HepG2 (cell line): ENCODE measurements around the gene KRT15. TPM values are rescaled to one million over a fixed set of nuclear protein-coding genes. Genes with fewer than 3 reads are reported as not detected.
A peak's percentile ranks its signal among the peaks of the same experiment; 100 is the strongest.

ENCODE experiments used
- ATAC-seq: fragments of 200-7000 bp; cut with Tn5 transposase; 3 replicates; pipeline ENCODE4 v1.9.1; 2020; ENCODE audit warnings: mild to moderate bottlenecking, moderate library complexity
- BruUV-seq: library from RNA; stranded (reverse); fragments of 400-500 nt; replicated peaks from 2 replicates; lab custom pipeline; 2021; lab: Mats Ljungman, UMichigan
- CTCF ChIA-PET: fragments of 300-600 bp; formaldehyde crosslinking; extraction: SDS; loops from one replicate; lab custom pipeline; 2021; ENCODE audit warnings: low total read pairs, inconsistent platforms, low intra/inter-chr PET ratio; lab: Yijun Ruan, JAX
- POLR2A ChIA-PET: fragments of 350-600 bp; sonication (Branson Sonifier 250); formaldehyde crosslinking; loops from one replicate; lab custom pipeline; 2020; ENCODE audit warnings: antibody characterized with exemption, inconsistent platforms; lab: Yijun Ruan, JAX
- DNase-seq: peaks from one replicate; pipeline ENCODE4 v3.0.0-alpha.2; 2015; ENCODE audit warnings: low spot score
- FAIRE-seq: peaks from 3 replicates; lab custom pipeline; 2011; peaks lifted over from hg19 to GRCh38; lab: Jason Lieb, UNC
- H2AFZ ChIP-seq: one replicate; pipeline ENCODE4 v1.6.1; 2011; ENCODE audit warnings: low read length, inconsistent platforms
- H3K27ac ChIP-seq: fragments of 300-600 bp; 3 replicates; pipeline ENCODE4 v1.8.0; 2011; ENCODE audit warnings: mixed run types, mild to moderate bottlenecking, mixed read lengths, low read length, inconsistent platforms; ENCODE audit not compliant: insufficient read depth; ENCODE audit errors: extremely low read length
- H3K27me3 ChIP-seq, 2 experiments: fragments of 200-600 bp in 1 of 2; 2 replicates in 1 of 2; 3 replicates in 1 of 2; pipeline versions ENCODE4 v1.6.0 to v1.8.0; 2011; ENCODE audit warnings: low read length in 2 of 2, mild to moderate bottlenecking in 2 of 2, moderate library complexity in 2 of 2, inconsistent platforms in 1 of 2; ENCODE audit not compliant: insufficient read depth in 2 of 2, control insufficient read depth in 1 of 2
- H3K36me3 ChIP-seq, 2 experiments: fragments of 200-600 bp in 1 of 2; replicated peaks in 1 of 2; 2 replicates in 1 of 2; 3 replicates in 1 of 2; pipeline versions ENCODE4 v1.5.1 to v1.8.0; 2011; ENCODE audit warnings: low read length in 2 of 2, inconsistent platforms in 1 of 2; ENCODE audit not compliant: insufficient read depth in 2 of 2, control insufficient read depth in 1 of 2
- H3K4me1 ChIP-seq: 2 replicates; pipeline ENCODE4 v1.5.1; 2012; ENCODE audit warnings: low read length, inconsistent platforms; ENCODE audit not compliant: insufficient read depth
- H3K4me2 ChIP-seq: 2 replicates; pipeline ENCODE4 v1.6.0; 2011; ENCODE audit warnings: low read depth, low read length, inconsistent platforms
- H3K4me3 ChIP-seq, 3 experiments: fragments of 200-600 bp in 1 of 3; sonication (generic), shearing (Covaris generic) in 1 of 3; replicated peaks in 1 of 3; 2 replicates each; pipeline ENCODE4 v1.5.1; 2011 to 2016; ENCODE audit warnings: low read length in 3 of 3, inconsistent platforms in 2 of 3, low read depth in 2 of 3, mild to moderate bottlenecking in 2 of 3, control low read depth in 1 of 3, mixed read lengths in 1 of 3; ENCODE audit not compliant: insufficient read depth in 1 of 3
- H3K79me2 ChIP-seq: one replicate; pipeline ENCODE4 v1.6.1; 2011; ENCODE audit warnings: low read length, inconsistent platforms; ENCODE audit not compliant: insufficient read depth
- H3K9ac ChIP-seq: 2 replicates; pipeline ENCODE4 v1.6.0; 2011; ENCODE audit warnings: mild to moderate bottlenecking, low read depth, low read length, inconsistent platforms; ENCODE audit not compliant: insufficient read depth
- H3K9me3 ChIP-seq: 2 replicates; pipeline ENCODE4 v1.5.1; 2012; ENCODE audit warnings: mild to moderate bottlenecking, low read length
- H4K20me1 ChIP-seq: 2 replicates; pipeline ENCODE4 v1.6.0; 2011; ENCODE audit warnings: inconsistent platforms, mild to moderate bottlenecking, low read length, moderate library complexity; ENCODE audit not compliant: insufficient read depth
- HINFP ChIP-seq: sonication (generic); formaldehyde crosslinking; IDR thresholded peaks from 2 replicates; pipeline ENCODE4 v1.4.0; 2020; ENCODE audit warnings: low read depth, mild to moderate bottlenecking, missing genetic modification reagents
- THYN1 ChIP-seq: sonication (generic); formaldehyde crosslinking; IDR thresholded peaks from 2 replicates; pipeline ENCODE4 v1.8.1; 2023; ENCODE audit warnings: low read depth, mild to moderate bottlenecking, moderate library complexity, missing genetic modification reagents, borderline replicate concordance
- ZNF687 ChIP-seq: sonication (generic); formaldehyde crosslinking; IDR thresholded peaks from 2 replicates; pipeline ENCODE4 v1.5.1; 2020; ENCODE audit warnings: mild to moderate bottlenecking, missing genetic modification reagents, moderate library complexity
- WGBS: methylation state at CpG from one replicate; pipeline ENCODE4 v1.1.6; 2017; ENCODE audit warnings: low lambda C conversion rate; 5-methylcytosine and 5-hydroxymethylcytosine counted together
- in situ Hi-C: cut with HindIII; loops from 2 replicates; pipeline ENCODE4 v1.10.0; 2017; ENCODE audit warnings: low pct_unique_long_range_greater_than_20kb; ENCODE audit not compliant: extremely low pct_ligation_motif_present
- intact Hi-C: fragments of 100-400 bp; cut with micrococcal nuclease; formaldehyde crosslinking; loops from one replicate; pipeline ENCODE4 v1.10.0; 2022; ENCODE audit not compliant: unreplicated experiment
- polyA plus RNA-seq, 8 experiments: library from polyadenylated mRNA; depleted of rRNA in 3 of 8; stranded (reverse) in 7 of 8; unstranded in 1 of 8; fragments of >200 nt; fragmentation: Illumina TruSeq in 4 of 8; extraction: Trizol in 4 of 8; gene quantifications; 2 replicates each; pipeline versions ENCODE4 v1.2.1 to v1.2.3, GENCODE V29; 2011 to 2016; ENCODE audit warnings: low read depth in 4 of 8, missing spikeins in 1 of 8, mixed read lengths in 1 of 8; ENCODE audit not compliant: insufficient read depth in 1 of 8
- total RNA-seq, 5 experiments: library from RNA; depleted of rRNA; stranded (reverse); fragments of >200 nt; fragmentation: Illumina TruSeq; extraction: Trizol; gene quantifications; 2 replicates each; pipeline ENCODE4 v1.2.3, GENCODE V29; 2016; ENCODE audit warnings: low read depth in 1 of 5

The KRT15 gene
- total and polyA plus RNA-seq, 2 of the 13 experiments (the other 11 are each of a cell fraction or from before 2014, with no cell fraction given): 0.46 to 0.63 TPM

GRCh38 chr17:41524261-41524660, 5.6 kb upstream of the KRT15 start:
- peaks cover 0 to 2% of the 10 kb centered on the region in 2 experiments; a peak in 1 of 5 replicates for H3K36me3 ChIP-seq
- peaks cover 7% of the 10 kb centered on the region for H3K79me2 ChIP-seq
- intact Hi-C loops: loop anchor here (10.0 kb wide), 1 partner anchor 619 kb away; no protein-coding TSS in a partner anchor
- no peak for ATAC-seq
- H3K27me3 ChIP-seq: peaks cover 1 to 3% of the 10 kb centered on the region in 2 experiments; a peak in 1 of 5 replicates
- H3K4me3 ChIP-seq: no peak overlapping the region
- H2AFZ ChIP-seq: no peak overlapping the region
- TF ChIP-seq HINFP (CRISPR knock-in tag) (no peak), THYN1 (CRISPR knock-in tag) (no peak), ZNF687 (CRISPR knock-in tag) (0 out of 2 replicates have a peak, but pooled peaks have one; percentile 21)
- TF ChIP-seq, all 625 proteins: peak for 1
- BruUV-seq: no TSS peak
- CTCF ChIA-PET: no interaction called here
- POLR2A ChIA-PET: no interaction called here
- FAIRE-seq: no peak
- no peak overlapping the region for H3K4me2 ChIP-seq
- no peak overlapping the region for H3K27ac ChIP-seq
- no peak overlapping the region for H3K9ac ChIP-seq
- 93% methylated on average over 11 of the region's 11 CpGs for WGBS
- H4K20me1 ChIP-seq: no peaks in the 10 kb centered on the region
- no peak for DNase-seq
- H3K9me3 ChIP-seq: no peaks in the 10 kb centered on the region
- in situ Hi-C loops: no loop called here
- H3K4me1 ChIP-seq: peaks cover 80% of the 10 kb centered on the region
